Renal cortical epithelial cell (primary cell): ENCODE measurements around the gene TMEM158. TPM values are rescaled to one million over a fixed set of nuclear protein-coding genes. Genes with fewer than 3 reads are reported as not detected.
A peak's percentile ranks its signal among the peaks of the same experiment; 100 is the strongest.

ENCODE experiments used
- DNase-seq: peaks from one replicate; pipeline ENCODE4 v3.0.0-alpha.2; 2011; ENCODE audit warnings: low read depth
- total RNA-seq: library from RNA; depleted of rRNA; stranded (reverse); fragments of >200 nt; gene quantifications from 2 replicates; pipeline ENCODE4 v1.2.3, GENCODE V29; 2014

Gene TMEM158
- total RNA-seq, 1 donor from 2014 or later: 6.9 TPM

DNA sequence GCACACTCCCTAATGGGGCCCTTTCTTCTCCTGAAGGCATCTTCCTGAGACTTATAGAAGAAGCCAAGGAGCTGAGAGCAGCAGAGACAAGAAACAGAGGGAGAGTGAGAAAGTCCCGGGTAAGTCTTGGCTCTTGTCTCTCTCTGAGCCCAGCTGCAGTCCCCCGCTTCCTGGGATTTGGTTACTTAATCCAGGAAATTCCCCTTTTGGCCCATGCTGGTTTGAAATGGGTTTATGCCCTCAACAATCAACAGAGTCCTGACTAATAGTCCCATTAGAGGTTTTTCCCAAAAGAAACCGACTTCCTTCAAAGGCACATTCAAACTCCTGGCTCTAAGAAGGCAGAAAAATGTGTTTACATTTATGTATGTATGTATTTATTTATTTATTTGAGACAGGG lies 22.0 kb downstream of the TMEM158 start:
- DNase-seq: peak; percentile 70

DNA sequence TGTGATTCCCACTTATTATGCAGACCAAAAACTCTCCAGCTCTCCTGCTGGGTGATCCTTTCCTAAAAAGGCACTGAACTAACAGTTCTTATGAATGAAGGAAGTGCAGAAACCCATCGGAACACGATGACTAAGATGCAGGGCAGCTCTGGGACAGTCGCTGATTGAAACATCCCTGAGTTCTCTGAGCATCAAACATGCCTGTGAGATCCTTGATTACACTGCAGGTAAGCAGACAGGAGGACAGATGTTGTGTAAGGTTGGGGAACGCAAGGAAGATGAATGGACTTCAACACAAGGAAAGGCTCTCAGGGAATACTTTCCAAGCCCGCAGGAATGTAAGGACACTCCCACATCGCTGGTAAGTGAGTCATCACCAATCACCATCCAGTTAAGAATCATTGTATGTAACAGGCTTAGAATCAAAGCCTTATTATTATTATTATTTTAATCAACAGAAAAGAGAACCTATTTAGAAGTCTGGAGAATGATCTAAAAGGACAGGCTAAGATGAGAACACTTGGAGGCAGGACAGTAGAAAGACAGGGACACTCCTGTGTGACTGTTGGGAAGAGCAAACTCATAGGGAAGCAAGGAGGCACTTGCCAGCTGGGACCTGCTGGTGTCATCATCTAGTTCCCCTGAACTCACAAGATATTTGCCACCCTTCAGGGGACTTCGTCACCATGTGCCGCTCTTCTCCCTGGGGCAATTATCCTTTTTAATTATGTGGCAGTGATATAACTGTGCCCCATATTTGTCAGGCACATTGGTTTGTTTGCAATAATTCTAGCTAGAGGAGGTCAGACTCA lies 26.0 kb downstream of the TMEM158 start:
- DNase-seq: peak; percentile 97

DNA sequence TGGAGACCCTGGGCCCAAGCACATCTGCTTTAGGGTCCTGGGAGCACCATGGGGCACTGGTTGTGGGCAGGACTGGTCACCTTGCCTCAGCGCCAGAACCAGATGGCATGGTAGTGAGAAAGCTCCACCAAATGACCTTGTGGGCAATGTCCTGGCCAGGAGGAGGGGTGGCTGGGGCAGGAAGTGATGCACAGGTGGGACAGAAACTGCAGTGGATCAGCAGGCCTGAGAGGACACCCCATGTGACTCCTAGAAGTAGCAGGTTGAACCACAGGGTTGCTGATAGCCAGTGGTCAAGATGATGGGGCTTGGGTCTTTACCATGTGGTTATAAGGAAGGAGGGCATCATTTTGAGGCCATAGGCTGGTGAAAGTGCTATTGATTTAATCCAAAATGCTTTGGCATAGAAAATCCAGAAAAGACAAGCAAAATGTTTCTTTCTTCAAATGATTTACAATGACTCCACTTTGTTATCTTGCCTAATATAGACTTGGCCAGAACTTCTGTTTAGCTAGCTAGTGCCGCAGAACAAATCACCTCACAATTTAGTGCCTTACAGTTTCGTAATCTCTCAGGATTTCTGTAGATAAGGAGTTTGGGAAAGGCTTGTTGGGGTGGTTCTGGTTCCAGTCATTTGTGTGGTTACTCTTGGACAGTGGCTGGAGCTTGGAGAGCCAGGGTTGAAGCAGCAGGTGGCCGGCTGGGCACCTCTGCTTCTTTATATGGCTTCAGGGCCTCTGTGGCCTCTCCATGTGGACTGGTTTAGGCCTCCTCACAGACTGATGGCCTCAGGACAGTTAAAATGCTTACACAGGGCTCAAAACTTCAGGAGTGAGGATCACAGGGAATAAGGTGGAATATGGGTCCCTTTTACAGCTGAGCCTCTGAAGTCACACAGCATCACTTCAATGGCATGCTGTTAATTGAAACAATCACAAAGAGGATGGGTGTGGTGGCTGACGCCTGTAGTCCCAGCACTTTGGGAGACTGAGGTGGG lies 27.5 kb downstream of the TMEM158 start:
- no peak for DNase-seq

DNA sequence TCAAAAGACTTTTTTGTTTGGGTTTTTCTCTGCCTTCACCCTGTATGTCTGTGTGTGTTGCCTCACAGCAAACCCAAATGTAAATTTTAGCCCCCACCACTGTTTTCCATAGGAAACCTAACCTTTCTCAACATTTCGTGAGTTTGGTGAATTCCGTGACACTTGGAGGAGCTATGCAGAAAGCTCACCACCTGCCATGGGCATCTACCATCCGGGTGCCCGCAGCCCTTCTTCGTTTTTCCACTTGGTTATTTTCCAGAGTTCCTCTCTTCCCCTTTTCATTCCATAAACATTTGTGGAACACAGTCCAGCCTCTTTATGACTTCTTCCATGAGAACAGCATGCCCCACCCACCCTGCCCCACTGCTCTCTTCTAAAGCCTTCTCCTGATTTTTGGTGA lies 31.3 kb downstream of the TMEM158 start:
- no peak for DNase-seq

DNA sequence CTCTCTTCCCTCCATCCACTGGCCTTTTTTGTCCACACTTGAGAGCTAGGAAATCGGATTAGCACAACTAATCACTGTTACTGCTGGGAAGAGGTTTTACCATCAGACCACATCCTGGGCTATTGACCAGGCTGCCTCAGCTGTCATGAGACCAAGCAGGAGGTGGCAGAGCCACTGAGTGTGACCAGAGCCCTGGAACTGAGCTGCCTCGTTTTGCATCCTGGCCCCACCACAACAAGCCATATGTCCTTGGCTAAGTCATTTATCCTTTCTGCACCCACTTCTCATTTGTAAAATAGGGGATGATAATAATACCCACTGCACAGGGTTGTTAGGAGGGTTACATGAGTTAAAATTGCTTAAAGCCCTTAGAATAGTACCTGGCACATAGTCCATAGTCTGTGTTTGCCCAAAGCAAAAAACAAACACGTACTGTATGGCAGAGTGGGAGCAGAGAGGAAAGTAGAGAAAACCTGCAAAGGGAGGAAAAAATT lies 34.1 kb downstream of the TMEM158 start:
- DNase-seq: peak; percentile 13

DNA sequence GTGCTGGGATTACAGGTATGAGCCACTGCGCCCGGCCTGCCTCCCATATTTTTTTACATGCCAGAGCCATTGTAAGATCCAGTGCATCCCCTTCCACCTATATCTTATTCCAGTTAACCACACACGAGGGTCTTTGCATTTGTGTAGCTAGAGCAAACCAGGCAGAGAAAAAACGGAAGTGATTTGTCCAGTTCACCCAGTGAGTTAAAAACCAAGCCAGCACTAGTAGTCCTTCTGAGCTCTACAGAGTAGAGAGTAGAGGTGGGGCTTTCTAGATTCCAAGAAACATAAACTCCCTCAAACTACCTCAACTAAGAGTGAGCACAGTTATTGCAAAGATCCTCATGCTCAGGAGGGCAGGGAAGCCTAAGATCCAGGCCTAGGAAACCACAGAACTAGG lies 34.7 kb downstream of the TMEM158 start:
- no peak for DNase-seq

DNA sequence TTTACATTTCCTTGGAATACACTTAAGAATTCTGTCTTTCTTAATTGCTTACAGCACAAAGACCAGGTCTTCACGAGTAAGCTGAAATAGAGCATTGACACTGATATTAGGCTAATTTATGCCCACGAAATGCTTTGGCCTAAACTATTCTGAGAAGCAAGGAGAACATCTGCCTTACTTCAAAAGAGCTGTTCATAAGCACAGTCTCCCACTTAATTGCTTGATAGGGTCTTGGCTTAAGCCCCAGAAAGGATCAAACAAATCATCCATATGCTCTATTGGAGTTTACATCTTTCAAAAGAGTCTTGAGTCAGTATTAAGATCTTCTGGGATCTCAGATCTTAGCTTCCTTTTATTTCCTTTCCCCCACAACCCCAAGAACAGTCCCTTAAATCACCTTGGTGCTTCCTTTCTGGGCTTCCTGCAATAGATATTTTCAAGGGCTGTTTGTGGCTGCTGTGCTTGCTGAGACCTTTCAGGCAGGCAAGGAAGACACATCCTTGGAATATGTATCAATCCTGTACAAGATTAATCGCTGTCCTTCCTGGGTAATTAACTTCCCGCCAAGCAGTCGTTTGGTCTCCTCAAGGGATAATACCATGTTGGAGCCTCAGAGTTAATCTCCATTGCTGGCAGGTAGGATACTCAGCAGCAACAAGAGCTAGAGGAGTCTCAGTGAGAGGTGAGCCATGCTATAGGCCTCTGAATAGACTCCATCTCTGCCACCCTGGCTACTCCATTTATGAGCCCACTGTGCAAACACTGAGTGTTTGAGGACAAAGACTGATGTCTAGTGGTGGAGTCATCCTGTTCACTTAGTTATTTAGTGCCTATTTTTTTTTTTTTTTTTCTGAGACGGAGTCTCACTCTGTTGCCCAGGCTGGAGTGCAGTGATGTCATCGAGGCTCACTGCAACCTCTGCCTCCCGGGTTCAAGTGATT lies 37.1 kb downstream of the TMEM158 start:
- no peak for DNase-seq

DNA sequence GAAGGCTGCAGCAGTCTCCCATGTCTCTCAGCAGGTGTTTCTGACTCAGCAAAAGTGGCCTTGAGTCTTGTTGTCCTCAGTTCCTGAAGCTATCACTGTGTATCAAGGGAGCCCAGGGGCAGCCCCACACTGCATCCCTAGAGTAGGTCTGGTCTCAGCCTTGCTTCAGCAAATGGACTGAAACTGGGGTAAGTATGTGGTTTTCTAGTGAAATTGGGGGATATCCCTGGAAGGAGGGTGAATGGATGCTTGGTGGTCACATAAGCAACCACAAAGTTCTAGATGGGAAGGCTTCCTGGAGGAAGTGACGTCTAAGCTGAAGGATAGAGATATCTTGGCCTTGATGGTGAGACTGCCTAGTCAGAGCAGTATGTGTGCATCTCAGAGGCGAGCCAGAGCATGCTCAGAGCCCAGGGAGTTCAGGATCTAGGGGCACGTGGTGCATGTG lies 38.4 kb downstream of the TMEM158 start:
- DNase-seq: no peak

DNA sequence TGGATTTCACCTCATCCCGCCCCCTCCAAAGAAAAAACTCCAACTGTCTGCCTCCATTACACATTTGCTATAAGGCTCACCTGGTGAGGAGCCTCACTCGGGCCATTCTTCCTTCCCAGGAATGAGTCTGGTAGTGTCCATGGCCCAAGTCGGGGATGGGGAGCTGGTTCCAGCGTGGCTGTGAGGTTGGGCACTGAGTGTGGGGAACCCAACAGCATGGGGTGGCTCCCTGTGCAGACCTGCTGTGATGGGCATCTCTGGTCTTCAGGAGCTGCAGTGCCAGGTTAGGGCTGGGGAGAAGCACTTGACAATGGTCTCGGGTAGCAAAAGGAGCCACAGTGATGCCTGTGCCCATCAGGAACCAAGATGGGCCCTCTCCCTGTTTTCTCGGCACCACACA lies 39.2 kb downstream of the TMEM158 start:
- no peak for DNase-seq

DNA sequence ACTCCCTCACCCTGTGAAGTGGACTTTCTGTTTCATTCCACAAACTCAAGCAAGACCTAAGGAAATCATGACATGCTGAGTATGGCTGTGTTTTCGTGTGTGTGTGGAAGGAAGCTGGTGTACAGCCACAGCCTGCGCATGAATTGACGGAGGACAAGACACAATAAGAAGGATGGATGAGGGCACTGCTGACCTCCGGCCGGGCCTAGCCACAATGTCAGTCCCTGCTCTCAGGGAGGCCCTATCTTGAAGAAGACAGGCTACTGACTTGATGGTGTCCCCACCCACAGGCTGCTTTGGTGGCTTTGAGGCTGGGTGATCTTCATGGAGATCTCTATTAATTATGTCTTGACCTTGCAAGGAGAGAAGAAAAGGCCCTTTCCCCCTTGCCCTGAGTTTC lies 40.6 kb downstream of the TMEM158 start:
- DNase-seq: no peak

DNA sequence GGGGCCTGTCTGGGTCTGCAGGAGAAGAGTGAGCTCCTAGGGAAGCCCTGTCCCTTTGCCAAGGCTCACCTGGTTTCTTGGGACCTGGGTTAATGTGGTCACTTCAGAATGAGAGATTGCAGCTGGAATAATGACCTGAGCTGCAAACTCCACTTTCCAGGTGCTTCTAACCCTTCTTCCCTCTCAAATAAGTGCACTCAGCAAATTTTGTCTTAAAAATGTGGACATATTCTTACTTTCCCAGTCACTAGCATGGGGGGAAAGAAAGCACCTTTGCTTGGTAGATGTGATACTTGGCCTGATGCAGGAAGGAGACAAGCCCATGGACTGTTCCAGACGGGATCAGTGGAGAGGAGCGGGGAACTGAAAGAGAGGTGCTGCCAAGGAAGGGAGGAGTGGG lies 41.0 kb downstream of the TMEM158 start:
- no peak for DNase-seq

DNA sequence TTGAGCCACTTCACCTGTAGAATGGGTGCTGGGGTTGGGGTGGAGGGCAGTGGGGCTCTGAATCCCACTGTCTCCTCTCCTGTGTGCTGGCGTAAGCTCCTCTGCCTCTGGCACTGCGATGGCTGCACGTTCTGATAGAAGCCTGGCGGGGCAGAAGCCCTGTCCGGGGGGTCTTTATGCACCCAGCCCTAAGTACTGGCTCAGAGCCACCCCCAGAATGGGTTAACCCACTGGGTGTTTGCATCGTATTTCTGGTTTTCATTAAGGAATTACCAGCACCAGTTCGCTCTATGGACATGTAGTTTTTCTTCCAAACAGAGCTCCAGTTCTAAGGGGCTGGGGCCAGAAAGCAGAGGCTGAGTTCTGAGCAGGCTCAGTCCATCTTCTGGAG lies 42.2 kb downstream of the TMEM158 start:
- no peak for DNase-seq

DNA sequence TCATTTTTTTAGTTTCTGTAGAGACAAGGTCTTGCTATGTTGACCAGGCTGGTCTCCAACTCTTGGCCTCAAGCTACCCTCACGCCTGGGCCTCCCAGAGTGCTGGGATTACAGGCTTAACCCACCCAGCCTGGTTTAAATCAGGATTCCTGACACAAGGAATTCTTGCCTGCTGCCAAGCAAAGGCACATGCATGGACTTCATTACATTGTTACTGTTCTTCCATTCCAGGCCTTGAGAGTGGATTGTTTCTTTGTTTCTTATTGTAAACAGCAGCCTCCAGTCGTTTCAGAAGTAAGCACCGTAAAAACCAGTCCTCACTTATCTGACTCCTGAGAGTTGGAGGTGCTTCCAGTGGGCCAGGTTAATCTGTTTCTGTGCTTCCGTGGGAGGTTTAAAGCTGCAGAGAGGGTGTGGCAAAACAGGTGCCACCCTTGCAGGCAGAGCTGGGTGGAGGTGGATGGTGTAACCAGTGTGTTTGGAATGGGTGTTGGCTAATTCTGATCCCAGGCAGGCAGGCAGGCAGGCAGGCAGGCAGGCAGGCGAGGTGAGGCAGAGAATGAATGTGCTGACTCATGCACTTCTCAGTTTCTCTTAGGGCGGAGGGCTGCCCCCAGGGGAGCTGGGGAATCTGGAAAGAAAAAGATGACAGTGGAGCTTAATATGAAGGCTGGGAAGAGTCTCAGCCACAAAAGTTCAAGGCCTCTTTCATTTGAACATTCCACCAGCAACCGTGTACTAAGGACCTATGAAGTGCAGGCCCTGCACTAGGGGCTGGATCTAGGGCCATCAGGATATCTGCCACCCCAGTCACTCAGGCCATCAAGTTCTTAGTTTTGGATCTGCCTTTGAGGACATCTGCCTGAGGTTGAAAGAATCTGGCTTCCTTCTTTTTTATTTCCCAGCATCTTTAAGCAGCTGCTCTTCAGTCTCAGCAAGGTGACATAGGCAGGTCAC lies 42.9 kb downstream of the TMEM158 start:
- DNase-seq: peak; percentile 87

DNA sequence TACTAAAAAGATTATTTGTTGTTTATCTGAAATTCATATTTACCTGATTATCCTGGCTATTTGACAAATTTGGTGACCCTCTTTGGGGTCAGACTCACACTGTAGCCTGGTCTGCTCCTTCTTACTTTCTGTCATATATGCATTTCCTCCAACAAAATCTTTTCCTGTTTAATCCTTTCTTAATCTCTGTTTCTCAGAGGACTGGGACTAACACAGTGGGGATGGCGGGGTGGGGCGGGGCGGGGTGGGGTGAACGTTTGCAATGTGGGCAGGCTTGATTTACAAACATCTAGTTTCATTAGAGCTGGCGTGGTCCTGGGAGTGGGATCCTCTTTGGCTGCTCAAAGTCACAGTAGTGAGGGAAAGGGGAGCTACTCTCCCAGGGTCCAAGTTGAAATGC lies 44.6 kb downstream of the TMEM158 start:
- no peak for DNase-seq

DNA sequence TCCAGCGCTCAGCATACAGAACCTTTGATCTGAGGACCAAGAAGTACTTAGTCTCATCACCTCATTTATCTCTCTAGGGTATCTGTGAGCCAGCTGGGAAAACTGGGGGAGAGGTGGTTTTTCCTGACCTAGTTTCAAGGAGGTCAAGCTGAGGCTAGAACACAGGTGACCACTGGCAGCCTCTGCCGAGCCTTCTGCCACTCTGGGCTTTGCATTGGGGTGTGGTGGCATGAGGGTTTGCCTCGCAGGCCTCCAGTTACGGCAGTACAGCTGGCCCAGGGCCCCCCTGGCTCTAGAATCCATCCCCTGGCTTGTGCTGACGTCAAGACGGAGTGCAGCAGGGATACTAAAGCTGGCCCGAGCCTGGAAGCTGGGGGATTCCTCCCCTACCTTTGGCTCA lies 45.2 kb downstream of the TMEM158 start:
- no peak for DNase-seq

DNA sequence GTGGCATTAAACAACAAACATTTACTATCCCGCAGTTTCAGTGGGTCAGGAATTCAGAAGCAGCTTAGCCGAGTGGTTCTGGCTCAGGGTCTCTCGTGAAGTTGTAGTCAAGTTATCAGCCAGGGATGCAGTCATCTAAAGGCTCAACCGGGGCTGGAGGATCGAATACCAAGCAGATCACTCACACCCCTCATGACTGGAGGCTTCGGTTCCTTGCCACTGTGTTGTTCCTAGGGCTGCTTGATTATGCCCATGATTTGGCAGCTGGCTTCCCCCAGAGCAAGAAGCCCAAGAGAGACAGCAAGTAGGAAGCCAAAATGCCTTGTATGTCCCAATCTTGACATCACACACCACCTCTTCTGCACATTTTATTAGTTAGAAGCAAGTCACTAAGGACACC lies 46.0 kb downstream of the TMEM158 start:
- DNase-seq: peak; percentile 83

DNA sequence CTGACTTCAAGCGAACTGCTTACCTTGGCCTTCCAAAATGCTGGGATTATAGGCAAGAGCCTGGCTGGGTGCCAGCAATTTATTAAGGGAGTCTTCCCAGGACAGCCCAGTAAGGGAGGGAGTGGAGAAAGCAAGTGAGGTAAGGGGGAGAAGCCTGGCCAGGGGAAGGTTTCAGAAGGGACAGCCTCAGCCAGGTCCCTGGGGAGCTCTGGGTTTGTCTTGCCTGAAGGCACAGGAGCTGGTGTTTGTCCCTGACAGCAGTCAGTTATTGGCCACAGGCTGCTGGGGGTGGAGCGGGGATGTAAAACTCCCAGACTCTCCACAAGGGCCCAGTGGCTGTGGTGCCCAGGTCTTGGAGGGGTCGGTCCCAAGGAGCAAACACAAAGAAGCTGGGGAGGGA lies 46.9 kb downstream of the TMEM158 start:
- no peak for DNase-seq

DNA sequence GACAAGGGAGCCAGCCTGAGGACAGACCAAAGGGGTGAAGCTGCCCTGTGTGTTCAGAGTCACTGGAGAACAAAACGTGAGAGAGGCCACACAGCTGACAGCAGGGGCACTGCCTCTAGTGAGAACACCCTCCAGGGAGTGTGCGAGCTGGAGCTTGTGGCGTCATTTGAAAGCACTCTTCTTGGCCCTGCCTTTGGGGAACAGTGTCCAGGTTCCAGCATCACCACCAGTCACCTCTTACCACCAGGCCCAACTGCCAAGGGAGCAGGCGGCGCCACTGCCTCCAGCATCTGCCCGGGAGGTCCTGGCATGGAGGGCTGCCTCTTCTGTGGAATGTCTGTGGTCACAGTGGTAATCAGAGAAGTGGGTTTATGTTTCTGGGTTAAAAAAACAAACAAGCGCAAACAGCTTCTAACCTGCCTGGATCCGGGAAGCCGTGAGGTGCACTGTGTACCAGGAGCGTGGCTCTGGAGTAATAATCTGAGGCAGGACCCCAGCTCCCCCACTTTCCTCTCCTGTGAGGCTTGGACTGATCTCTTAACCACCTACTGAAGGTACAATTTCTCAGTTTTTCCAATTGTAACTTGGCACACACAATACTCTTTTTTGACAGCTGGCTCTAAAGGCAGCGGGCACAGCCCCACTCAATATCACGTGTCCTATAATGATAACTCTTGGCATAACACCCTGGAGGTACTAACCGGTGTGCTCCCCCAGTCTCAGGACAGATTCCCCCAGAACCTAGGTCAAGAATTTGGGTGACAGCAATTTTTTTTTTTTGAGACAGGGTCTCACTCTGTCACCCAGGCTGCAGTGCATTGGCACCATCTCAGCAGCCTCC lies 47.7 kb downstream of the TMEM158 start:
- DNase-seq: peak; percentile 74

DNA sequence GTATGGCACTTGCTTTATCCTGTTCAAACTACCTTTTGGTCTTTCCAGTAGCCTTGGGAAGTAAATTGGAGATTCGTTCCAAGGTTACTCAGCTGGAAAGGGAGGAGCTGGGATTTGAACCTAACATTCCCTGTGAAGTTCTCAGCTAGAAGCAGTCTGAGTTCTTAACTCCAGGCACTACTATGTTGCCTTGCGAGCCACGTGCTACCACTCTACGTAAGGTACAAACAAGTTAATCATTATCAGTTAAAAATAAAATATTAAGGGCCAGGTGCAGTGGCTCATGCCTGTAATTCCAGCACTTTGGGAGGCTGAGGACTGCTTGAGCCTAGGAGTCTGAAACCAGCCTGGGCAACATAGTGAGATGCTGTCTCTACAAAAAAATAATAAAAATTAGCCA lies 49.2 kb downstream of the TMEM158 start:
- DNase-seq: peak; percentile 70
